ENCODE data around the gene LRRC18.

Gene LRRC18

DNA sequence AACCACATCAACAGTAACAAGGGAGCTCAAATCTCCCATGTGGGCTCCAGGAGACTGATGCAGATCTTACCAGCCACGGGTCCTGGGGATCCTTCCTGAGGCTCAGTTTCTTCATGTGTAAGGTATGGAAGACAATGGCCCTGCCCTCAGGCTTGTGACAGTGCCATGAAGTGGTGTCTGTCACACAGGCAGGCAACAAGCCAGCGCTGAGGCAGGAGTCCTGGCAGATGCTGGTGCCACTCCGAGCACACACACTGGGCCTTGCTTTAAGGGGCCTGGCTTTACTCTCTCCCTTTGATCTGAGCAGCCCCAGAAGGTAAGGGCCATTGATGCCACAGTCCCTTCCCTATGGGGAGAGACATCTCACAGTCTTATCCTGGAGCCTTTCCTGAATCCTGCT lies 28.4 kb upstream of the LRRC18 start:
- no peaks in the 10 kb centered on the region for H3K9me3 ChIP-seq (ENCODE audit: control insufficient read depth, insufficient read depth, low read depth, low read length)
- no peaks in the 10 kb centered on the region for H3K36me3 ChIP-seq (ENCODE audit: control insufficient read depth, insufficient read depth, low read length)
- no peak overlapping the region for H3K27ac ChIP-seq (ENCODE audit: low read depth, low read length)
- no peaks in the 10 kb centered on the region for H3K27me3 ChIP-seq (ENCODE audit: control insufficient read depth, insufficient read depth, low read length)
- no peaks in the 10 kb centered on the region for H3K4me1 ChIP-seq (ENCODE audit: control insufficient read depth, insufficient read depth, low read length)
- no peak overlapping the region for H3K4me3 ChIP-seq (ENCODE audit: low read depth, low read length)
- H3K9ac ChIP-seq (ENCODE audit: low read length), result no peak overlapping the region

DNA sequence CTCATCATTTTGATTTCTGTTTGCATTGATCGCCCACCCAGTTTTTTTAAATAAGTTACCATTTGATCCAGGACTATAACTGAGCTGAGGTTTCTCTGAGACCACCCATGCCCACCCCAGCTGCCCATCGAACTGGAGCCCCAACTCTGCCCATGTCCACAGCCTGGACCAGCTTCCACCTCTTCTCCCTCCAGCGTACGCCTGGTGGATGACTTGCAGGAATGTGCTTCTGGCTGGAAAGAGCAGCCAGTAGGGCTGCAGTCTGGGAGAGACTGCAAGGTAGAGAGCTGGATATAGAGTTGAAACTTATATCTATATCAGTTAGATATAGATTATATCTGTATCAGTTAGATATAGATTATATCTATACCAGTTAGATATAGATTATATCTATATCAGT lies 25.8 kb upstream of the LRRC18 start:
- Histone ChIP-seq H3K4me3 (ENCODE audit: low read depth, low read length) (no peak overlapping the region), H3K27ac (ENCODE audit: low read depth, low read length) (no peak overlapping the region), H3K36me3 (ENCODE audit: control insufficient read depth, insufficient read depth, low read length) (no peaks in the 10 kb centered on the region), H3K4me1 (ENCODE audit: control insufficient read depth, insufficient read depth, low read length) (no peaks in the 10 kb centered on the region), H3K27me3 (ENCODE audit: control insufficient read depth, insufficient read depth, low read length) (no peaks in the 10 kb centered on the region; the same call in 1 of the 2 replicates), H3K9me3 (ENCODE audit: control insufficient read depth, insufficient read depth, low read depth, low read length) (no peaks in the 10 kb centered on the region), H3K9ac (ENCODE audit: low read length) (no peak overlapping the region)

DNA sequence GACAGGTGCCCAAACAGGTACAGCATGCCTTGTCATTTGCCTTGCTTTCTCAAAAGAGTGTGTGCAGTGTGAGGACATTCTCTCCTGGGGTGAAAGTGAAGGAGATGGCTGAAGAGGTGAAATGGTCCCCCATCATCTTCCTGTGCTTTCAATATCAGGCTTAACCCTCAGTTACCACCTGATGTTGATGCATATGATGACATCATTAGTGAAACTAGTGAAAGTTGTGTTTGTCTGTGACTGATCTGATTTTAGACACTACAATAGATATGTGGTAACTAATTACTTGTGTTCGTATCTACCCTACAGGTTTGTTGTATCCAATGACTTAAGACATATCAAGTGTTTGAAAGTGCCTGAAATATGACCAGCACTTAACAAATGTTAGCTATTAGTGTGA lies 24.4 kb upstream of the LRRC18 start:
- no peaks in the 10 kb centered on the region for H3K9me3 ChIP-seq (ENCODE audit: control insufficient read depth, insufficient read depth, low read depth, low read length)
- H3K27ac ChIP-seq (ENCODE audit: low read depth, low read length), result no peak overlapping the region
- no peaks in the 10 kb centered on the region; the same call in 1 of the 2 replicates for H3K27me3 ChIP-seq (ENCODE audit: control insufficient read depth, insufficient read depth, low read length)
- H3K36me3 ChIP-seq (ENCODE audit: control insufficient read depth, insufficient read depth, low read length), result no peaks in the 10 kb centered on the region
- no peak overlapping the region for H3K9ac ChIP-seq (ENCODE audit: low read length)
- H3K4me1 ChIP-seq (ENCODE audit: control insufficient read depth, insufficient read depth, low read length), result no peaks in the 10 kb centered on the region
- H3K4me3 ChIP-seq (ENCODE audit: low read depth, low read length), result no peak overlapping the region

DNA sequence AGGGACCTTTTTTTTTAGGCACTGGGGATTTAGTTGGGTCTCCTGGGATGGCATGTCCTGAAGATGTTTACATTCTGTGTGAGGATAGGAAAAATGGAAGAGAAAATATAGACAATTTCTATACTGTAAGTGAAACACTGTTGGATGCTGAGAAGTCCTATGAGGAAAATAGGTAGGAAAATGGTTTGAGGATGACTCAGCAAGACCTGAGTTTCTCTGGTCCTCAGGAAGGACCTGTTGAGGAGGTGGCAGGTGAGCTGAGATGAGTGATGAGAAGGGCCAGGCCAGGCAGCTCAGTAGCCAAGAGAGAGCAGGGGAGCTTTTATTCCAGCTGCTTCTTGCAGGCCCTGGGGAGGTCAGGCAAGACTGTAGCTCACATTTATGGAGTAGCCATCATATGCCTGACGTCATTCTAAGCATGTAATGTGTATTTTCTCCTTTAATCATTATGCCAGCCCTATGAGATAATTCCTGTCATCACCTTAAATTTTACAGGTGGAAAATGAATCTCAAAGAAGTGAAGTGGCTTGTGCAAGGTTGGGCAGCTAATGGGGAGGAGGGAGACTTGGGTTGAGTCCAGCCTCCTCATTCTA lies 19.1 kb upstream of the LRRC18 start:
- no peaks in the 10 kb centered on the region for H3K9me3 ChIP-seq (ENCODE audit: control insufficient read depth, insufficient read depth, low read depth, low read length)
- H3K27ac ChIP-seq (ENCODE audit: low read depth, low read length), result no peak overlapping the region
- H3K9ac ChIP-seq (ENCODE audit: low read length), result no peak overlapping the region
- no peaks in the 10 kb centered on the region; the same call in 1 of the 2 replicates for H3K27me3 ChIP-seq (ENCODE audit: control insufficient read depth, insufficient read depth, low read length)
- H3K4me3 ChIP-seq (ENCODE audit: low read depth, low read length), result no peak overlapping the region
- H3K36me3 ChIP-seq (ENCODE audit: control insufficient read depth, insufficient read depth, low read length), result no peaks in the 10 kb centered on the region
- H3K4me1 ChIP-seq (ENCODE audit: control insufficient read depth, insufficient read depth, low read length), result no peaks in the 10 kb centered on the region

DNA sequence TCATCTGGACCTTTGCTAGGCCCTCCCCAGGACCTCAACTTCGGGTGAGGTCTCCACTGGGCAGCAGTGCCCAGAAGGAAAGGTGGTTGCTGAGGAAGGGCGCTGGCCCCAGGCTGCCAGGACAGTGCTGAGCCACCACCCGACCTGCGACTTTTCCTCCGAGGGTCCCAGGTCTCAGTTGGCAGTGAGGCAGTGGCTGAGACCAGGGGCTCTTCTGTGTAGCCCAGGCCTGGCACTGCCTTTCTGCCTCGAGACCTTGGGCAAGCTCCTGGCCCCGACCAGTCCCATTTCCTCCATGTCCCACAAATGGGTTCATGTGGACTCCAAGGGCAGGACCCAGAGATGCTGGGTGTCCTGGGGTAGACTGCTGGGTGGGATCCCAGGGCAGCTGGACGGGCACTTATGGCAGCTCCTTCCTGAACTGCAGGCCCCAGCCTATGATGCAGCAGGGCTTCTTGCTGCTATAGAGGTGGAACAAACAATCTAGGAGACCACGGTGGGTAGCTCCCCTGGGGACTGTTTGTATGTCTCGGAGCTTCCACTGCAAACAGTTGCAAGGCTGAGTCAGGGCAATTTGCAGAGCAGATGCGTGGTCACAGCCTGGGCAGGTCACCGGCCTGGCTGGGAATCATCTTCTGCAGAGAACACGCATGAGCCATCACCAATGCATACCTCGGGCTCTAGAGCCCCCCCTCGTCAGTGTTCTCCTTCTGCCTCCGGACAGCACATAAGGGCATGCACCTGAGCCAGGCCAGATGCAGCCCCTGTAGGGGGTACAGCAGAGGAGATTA lies 17.9 kb upstream of the LRRC18 start:
- H3K36me3 ChIP-seq (ENCODE audit: control insufficient read depth, insufficient read depth, low read length), result no peaks in the 10 kb centered on the region
- no peaks in the 10 kb centered on the region for H3K9me3 ChIP-seq (ENCODE audit: control insufficient read depth, insufficient read depth, low read depth, low read length)
- H3K9ac ChIP-seq (ENCODE audit: low read length), result no peak overlapping the region
- H3K4me1 ChIP-seq (ENCODE audit: control insufficient read depth, insufficient read depth, low read length), result no peaks in the 10 kb centered on the region
- no peaks in the 10 kb centered on the region; the same call in 1 of the 2 replicates for H3K27me3 ChIP-seq (ENCODE audit: control insufficient read depth, insufficient read depth, low read length)
- H3K27ac ChIP-seq (ENCODE audit: low read depth, low read length), result no peak overlapping the region
- H3K4me3 ChIP-seq (ENCODE audit: low read depth, low read length), result no peak overlapping the region

DNA sequence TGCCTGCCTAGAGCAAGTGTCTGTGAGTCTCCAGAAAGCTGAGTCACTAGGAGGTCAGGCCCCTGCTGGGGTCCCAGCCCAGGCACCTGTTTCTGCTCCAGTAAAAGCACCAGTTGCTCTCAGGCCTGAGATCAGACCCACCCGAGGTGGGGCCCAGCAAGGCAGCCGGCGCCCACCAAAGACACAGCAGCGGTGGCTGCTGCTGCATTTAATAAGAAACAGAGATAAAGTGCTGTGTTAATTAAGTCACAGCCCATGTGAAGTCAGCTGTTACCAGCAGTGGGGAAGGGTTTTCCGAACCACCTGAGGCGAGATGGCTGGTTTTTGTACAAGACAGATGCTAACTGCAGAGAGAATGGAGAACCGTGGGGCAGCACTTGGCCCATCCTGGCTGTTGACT lies 12.1 kb upstream of the LRRC18 start:
- Histone ChIP-seq H3K36me3 (ENCODE audit: control insufficient read depth, insufficient read depth, low read length) (no peaks in the 10 kb centered on the region), H3K27ac (ENCODE audit: low read depth, low read length) (no peak overlapping the region), H3K9ac (ENCODE audit: low read length) (no peak overlapping the region), H3K4me1 (ENCODE audit: control insufficient read depth, insufficient read depth, low read length) (no peaks in the 10 kb centered on the region), H3K9me3 (ENCODE audit: control insufficient read depth, insufficient read depth, low read depth, low read length) (no peaks in the 10 kb centered on the region), H3K4me3 (ENCODE audit: low read depth, low read length) (no peak overlapping the region), H3K27me3 (ENCODE audit: control insufficient read depth, insufficient read depth, low read length) (no peaks in the 10 kb centered on the region; the same call in 1 of the 2 replicates)

DNA sequence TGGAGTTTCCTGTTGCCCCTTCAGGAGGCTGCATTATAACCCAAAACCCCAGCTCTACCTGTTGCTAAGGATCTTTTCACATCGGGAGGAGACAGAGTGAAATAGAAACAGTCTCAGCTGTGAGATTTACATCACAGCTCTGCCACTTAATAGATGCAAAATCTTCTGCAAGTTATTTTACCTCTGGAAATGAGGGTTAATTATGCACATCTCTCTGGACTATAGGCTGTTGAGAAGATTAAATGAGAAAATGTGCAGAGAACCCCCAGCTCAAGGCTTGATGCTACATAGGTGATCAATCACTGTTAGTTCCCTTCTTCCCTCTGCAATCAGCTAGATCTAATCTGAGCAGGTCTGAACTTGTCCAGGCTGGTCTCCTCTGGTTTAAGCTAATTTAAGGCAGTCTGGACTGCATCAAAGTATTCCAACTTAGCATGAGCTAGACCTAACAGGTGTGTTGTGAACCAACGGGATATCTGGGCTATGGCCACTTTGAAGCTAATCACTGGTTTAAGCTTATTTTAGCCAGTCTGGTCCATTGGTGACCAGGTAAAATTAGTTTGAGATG lies 8.9 kb upstream of the LRRC18 start:
- Histone ChIP-seq H3K4me3 (ENCODE audit: low read depth, low read length) (no peak overlapping the region), H3K36me3 (ENCODE audit: control insufficient read depth, insufficient read depth, low read length) (no peaks in the 10 kb centered on the region), H3K9ac (ENCODE audit: low read length) (no peak overlapping the region), H3K27ac (ENCODE audit: low read depth, low read length) (no peak overlapping the region), H3K9me3 (ENCODE audit: control insufficient read depth, insufficient read depth, low read depth, low read length) (no peaks in the 10 kb centered on the region), H3K27me3 (ENCODE audit: control insufficient read depth, insufficient read depth, low read length) (no peaks in the 10 kb centered on the region; the same call in 1 of the 2 replicates), H3K4me1 (ENCODE audit: control insufficient read depth, insufficient read depth, low read length) (no peaks in the 10 kb centered on the region; the same call in 1 of the 2 replicates)

DNA sequence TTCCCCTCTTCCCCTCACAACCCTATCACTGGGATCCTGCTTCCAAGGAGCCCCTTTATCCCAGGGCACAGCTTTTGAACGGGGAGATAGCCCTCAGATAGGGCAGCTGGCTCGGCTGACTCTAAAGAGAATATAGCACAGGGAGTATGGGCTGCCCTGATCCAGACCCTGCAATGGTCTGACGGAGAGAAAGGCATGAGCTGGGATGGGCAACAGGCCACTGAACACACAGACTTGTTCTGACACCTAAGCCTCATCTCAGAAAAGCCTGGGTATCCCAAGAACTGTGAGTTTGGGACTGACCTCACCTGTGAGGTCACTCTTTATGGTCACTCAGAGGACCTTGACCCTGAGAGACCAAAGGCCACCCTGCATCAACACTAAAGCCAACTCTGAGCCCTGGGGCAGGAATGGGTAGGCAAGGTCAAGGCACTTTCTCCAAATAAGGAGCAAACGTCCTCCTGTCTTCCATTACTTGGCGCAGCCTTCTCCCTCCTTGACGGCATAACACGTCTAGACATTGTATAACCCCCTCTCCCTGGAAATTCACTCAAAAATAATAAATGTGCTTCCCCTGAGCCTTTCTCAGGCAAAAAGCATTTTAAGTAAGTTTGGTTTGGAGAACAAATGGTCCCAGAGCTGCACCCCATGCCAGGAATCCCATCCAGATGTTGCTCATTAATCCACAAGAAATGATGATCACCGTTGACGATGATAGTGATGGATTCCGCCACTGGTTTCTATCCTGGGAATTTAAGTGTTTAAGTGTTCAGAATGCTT lies 8.2 kb upstream of the LRRC18 start:
- H3K9ac ChIP-seq (ENCODE audit: low read length), result no peak overlapping the region
- no peaks in the 10 kb centered on the region for H3K9me3 ChIP-seq (ENCODE audit: control insufficient read depth, insufficient read depth, low read depth, low read length)
- no peaks in the 10 kb centered on the region; the same call in 1 of the 2 replicates for H3K27me3 ChIP-seq (ENCODE audit: control insufficient read depth, insufficient read depth, low read length)
- no peaks in the 10 kb centered on the region for H3K36me3 ChIP-seq (ENCODE audit: control insufficient read depth, insufficient read depth, low read length)
- H3K27ac ChIP-seq (ENCODE audit: low read depth, low read length), result no peak overlapping the region
- no peak overlapping the region for H3K4me3 ChIP-seq (ENCODE audit: low read depth, low read length)
- H3K4me1 ChIP-seq (ENCODE audit: control insufficient read depth, insufficient read depth, low read length), result no peaks in the 10 kb centered on the region; the same call in 1 of the 2 replicates

DNA sequence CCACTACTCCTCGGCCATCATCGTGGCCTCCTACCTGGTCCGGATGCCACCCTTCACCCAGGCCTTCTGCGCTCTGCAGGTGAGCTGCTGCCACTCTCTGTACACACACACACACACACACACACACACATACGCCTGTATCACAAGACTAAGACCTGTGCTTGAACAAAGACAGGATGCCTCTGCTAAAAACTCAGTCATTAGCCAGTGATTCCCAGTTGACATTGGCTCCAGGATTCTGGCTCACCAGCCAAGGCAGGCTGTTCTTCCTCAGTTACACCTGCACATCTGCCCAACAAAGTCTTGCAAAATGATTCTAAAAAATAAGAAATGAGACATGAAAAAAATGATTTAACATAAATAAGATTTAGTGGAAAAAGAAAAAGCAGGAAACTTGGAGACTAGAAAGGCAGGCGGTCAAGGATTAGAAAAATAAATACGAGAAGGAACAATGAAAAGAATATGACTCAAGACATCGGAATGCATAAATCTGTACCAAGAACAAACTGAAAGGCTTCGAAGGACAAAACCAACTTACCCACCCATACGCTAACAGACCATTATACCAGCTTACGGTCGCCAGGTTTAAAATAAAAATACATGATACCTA lies 7.4 kb upstream of the LRRC18 start:
- Histone ChIP-seq H3K36me3 (ENCODE audit: control insufficient read depth, insufficient read depth, low read length) (no peaks in the 10 kb centered on the region), H3K27me3 (ENCODE audit: control insufficient read depth, insufficient read depth, low read length) (no peaks in the 10 kb centered on the region; the same call in 1 of the 2 replicates), H3K4me1 (ENCODE audit: control insufficient read depth, insufficient read depth, low read length) (no peaks in the 10 kb centered on the region; the same call in 1 of the 2 replicates), H3K4me3 (ENCODE audit: low read depth, low read length) (no peak overlapping the region), H3K9ac (ENCODE audit: low read length) (no peak overlapping the region), H3K27ac (ENCODE audit: low read depth, low read length) (no peak overlapping the region), H3K9me3 (ENCODE audit: control insufficient read depth, insufficient read depth, low read depth, low read length) (no peaks in the 10 kb centered on the region)

DNA sequence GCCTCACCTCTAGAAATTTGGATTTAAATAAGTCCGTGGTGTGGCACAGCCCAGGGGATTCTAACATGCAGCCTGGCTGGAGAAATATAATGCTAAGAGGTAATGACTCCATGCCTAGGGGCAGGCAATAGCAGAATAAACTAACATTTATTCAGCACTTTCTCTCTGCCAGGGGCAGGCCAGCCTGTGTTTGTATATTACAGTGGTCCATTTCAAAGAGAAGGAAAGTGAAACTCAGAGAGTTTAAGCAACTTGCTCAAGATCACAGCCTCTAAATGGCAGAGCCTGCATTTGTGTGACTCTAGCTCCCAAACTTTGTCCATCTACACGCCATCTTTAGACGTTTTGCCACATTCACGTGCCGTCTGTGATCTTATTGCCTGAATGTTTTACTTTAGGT lies 6.7 kb upstream of the LRRC18 start:
- H3K27me3 ChIP-seq (ENCODE audit: control insufficient read depth, insufficient read depth, low read length), result peaks cover 3% of the 10 kb centered on the region; the same call in 1 of the 2 replicates

More for the DNA sequence above, 6.7 kb upstream of the LRRC18 start:
- Histone ChIP-seq H3K4me3 (ENCODE audit: low read depth, low read length) (no peak overlapping the region), H3K36me3 (ENCODE audit: control insufficient read depth, insufficient read depth, low read length) (no peaks in the 10 kb centered on the region), H3K9me3 (ENCODE audit: control insufficient read depth, insufficient read depth, low read depth, low read length) (no peaks in the 10 kb centered on the region), H3K4me1 (ENCODE audit: control insufficient read depth, insufficient read depth, low read length) (peaks cover 1% of the 10 kb centered on the region; the same call in 1 of the 2 replicates), H3K27ac (ENCODE audit: low read depth, low read length) (no peak overlapping the region), H3K9ac (ENCODE audit: low read length) (no peak overlapping the region)

Data from HUES6 (cell line).